ENCODE results near the gene PCBP3.
"Not testable (repeated sequence)": the region's sequence is repeated elsewhere in the genome, so short reads cannot be mapped to it uniquely, and the experiment has no call there.

Gene PCBP3

DNA sequence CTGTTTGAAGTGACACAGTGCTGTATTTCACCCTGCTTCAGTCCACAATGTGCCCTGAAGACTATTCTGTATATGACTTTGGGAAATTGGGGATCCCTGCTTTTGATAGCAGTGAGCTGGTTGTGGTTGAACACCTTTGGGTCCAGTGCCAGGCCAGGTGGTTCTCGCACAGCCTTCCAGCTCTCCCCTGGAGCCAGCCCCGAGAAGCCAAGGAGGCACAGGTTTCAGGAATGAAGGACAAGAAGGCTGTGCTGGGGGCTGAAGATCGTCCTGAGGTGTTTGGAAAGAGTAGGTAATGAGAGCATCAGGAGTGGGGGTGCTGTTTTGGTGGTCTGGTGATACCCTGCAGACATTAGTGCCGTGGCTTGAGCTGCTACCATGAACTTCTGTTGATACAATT lies 206.7 kb downstream of the PCBP3 start:
- DNase-seq, result no peak

DNA sequence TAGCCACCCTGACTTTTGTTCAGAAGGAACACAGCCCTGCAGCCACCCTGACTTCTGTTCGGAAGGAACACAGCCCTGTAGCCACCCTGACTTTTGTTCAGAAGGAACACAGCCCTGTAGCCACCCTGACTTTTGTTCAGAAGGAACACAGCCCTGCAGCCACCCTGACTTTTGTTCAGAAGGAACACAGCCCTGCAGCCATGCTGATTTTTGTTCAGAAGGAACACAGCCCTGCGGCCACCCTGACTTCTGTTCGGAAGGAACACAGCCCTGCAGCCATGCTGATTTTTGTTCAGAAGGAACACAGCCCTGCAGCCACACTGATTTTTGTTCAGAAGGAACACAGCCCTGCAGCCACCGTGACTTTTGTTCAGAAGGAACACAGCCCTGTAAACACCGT lies 208.9 kb downstream of the PCBP3 start:
- not testable (repeated sequence) for DNase-seq

DNA sequence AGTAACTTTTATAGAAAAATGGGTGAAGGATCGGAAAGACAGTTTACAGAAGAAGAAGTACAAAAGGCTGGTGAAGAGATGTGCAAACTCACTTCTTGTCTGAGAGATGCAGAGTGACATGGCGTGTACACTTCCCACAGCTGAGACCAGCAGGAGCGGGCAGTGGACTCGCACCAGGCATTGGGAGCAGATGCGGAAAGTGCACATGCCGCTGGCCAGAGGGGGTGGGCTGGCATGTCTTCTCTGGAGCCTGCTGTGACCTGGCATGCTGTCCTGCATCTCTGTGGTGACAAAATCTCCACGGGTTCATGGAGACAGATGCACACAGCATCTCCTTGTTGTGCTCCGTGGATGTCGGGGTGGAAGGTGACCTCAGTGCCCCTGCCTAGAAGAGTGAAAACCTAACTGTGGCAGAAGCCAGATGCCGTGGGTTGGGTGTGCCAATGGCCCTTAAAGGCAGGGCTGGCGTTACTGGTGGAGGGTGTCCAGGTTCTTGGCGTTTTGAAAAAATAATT lies 209.4 kb downstream of the PCBP3 start:
- no peak for DNase-seq

DNA sequence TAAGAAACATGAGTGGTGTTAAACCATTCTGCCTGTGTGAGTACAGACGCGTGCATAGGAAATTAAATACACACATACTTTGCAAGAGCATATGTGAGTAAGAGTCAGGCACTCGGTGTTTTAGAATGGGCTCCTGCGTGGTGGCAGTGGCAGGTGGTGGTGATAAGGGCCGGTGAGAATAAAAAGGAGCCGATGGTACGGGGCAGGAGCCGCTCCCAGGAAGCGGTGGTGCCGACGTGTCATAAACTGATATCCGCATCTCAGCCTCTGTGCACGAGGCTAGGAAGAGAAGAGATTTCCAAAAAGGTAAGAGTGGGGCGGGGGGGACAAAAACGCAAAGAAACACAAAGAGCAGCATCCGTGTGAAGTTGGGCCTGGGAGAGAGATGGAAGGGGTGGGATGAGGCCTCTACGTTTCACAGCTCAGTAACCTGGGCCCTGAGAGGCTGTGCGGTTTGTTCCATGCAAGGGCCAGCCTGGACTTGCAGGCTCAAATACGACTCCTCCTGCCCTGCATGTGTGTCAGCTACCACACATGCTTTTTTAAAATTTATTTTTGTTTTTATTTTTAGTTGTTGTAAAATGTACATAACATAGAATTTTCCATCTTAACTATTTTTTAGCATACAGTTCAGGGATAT lies 210.3 kb downstream of the PCBP3 start:
- no peak for DNase-seq

DNA sequence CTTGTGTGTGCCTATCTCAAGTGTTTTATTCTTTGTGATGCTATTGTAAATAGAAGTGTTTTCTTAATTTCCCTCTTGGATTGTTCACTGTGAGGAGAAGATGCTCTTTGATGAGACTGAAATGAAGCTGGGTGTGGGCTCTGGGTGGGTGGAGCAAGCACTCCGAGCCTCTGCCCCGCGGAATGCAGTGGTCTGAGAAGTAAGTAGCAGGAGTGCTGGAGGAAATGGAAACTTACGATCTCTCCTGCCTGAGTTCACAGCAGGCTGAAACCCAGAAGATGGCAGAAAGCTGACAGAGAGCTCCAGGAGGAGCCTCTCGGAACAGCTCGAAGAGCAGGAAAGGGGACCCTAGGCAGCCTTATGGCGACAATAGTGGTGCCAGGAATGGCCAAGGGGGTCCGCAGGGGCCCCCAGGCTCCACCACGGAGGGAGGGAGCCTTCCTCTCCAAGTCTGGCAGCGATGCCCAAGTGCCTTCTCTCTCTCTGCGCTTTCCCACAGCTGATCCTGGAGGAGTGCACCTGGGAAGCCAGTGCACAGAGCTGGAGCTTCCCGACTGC lies 211.2 kb downstream of the PCBP3 start:
- DNase-seq, result no peak

DNA sequence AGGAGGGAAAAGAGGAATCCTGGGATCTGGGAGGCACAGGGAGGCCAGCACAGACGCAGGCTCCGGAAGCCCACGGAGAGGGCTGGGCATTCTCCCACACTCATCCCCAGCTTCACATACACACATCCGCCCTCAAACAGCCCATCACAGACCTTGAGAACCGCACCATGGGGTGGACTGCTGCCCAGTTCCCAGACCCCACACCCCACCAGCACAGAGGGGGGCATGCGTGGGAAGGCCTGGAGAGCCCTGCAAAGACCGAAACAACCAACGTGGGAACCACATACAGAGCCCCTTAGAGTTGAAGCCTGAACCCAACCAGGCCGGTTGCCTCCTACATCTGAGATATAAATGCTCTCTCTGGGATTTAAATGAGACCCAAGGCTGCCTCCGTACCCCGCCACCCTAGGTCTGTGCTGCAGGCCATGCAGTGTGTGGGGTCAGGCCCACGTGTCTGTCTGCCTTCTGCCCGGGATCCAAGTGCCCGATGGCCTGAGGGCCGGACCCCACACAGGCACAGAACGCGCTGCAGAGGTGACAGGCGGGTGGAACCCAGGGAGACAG lies 211.8 kb downstream of the PCBP3 start:
- no peak for DNase-seq

DNA sequence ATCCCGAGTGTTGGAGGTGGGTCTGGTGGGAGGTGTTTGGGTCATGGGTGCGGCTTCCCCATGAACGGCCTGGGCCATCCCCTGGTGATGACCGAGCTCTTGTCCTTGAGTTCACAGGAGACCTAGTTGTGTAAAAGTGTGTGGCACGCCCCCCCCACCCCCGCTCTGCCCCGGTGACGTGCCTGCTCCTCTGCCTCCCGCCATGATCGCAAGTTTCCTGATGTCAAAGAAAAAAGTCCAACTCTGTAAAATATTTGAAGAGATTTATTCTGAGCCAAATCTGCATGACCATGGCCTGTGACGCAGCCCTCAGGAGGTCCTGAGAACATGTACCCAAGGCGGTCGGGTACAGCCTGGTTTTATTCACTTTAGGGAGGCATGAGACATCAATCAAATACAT lies 212.9 kb downstream of the PCBP3 start:
- no peak for DNase-seq

DNA sequence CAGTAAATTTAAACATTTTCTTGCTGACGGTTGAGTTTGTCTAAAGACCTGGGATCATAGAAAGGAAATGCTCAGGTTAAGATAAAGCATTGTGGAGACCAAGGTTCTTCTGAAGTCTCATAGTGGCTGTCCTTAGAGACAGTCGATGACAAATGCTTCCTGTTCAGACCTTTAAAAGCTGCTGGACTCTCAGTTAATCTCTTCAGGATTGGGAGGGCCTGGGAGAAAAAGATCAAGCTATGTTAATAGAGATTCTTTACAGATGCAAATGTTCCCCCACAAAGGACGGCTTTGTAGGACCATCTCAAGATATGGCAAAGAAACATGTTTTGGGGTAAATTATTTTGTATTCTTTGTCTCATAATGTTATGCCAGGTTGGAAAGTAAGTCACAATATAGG lies 213.4 kb downstream of the PCBP3 start:
- no peak for DNase-seq

DNA sequence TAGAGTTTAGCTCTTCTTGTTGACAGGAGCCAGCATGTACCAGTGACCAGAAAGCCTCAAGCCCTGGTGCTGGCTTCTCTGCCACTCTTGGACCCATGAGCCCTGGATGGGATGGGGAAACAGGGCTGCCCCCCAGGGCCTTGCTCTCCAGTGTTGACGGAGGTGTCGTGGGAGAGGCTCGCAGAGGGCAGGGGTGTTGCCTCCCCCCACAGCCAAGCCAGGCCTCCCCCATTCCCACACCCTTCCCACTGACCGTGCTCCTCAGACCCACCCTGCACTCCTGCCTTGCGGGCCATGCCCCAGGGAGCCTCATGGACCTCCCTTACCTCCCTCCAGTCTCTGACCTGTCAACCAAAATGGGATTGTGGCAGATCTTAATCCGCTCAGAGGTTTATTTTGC lies 214.2 kb downstream of the PCBP3 start:
- DNase-seq, result no peak

DNA sequence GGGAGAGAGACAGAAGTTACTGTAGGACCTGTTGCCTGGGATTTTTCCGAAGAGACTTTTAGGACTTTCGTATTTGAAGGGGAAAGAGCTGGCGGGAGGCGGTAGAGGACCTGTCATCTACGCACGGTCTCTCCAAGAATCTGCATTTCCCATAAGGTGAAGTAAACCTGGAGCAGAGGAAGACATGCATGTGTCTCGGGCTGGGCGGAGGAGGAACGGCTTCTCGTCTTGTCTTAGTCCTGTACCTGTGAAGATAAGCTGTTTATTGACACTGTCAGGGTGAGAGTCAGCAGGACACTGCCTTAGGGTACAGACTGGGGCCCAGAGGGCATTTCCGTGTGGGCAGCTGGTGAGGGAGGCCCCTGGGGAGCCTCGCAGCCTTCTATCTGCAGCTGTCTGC lies 214.7 kb downstream of the PCBP3 start:
- DNase-seq, result no peak

DNA sequence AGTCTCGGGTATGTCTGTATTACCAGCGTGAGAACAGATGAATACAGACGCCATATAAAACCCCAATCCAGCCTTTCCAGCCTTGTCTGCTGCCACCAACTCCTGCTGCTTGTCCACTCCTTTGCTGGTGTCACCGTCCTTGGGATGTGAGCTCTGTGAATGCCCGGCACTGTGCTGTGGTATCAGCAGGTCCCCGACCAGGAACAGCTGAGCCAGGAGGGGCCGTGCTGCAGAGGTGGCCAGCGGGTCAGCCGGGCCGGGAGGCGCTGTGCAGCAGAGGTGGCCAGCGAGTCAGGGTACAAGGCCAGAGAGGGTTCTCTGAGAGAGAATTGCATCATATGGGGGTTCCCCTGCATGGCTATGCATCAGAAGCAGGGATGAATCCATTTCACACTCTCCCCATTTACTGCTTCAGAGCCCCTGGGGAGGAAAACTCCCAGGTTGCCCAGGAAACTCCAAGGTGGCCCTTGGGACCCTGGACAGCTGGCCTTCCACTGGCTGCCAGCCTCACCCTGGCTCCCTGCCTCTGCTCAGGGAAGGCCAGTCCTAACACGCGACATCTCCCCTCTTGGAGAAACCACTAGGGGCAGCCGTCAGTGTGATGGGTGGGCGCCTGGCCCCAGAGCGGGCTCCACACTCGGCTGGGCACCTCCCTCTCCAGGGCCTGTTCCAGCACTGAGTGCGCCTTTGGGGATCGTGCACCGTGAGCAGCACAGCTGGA lies 215.7 kb downstream of the PCBP3 start:
- DNase-seq, result no peak

DNA sequence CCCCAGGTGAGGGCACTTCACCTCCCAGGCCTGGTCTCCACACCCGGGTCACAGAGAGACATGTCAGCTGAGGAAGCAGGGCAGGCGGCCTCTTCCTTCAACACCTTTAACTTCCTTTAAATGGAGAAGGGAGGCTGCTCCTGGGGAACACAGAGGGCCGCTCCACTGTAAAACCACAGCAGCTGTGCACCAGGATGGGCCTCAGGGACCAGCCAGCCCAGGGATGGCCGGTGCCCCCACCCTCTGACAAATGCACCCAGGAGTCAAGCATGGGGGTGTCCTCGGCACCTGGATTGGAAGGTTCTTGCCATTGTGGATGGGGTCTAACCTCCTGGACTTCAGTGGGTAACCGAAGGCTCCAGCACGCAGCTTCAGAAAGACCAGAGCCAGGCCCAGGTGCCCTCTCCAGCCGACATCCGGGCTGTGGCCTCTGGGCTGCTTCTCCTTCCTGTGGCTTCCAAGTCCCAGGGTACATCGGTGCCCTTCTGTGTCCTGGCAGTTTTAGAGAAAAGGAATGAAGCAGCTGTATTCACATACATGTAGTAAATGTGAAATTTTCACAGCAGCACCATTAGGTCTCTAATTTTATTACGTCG lies 216.3 kb downstream of the PCBP3 start:
- no peak for DNase-seq

DNA sequence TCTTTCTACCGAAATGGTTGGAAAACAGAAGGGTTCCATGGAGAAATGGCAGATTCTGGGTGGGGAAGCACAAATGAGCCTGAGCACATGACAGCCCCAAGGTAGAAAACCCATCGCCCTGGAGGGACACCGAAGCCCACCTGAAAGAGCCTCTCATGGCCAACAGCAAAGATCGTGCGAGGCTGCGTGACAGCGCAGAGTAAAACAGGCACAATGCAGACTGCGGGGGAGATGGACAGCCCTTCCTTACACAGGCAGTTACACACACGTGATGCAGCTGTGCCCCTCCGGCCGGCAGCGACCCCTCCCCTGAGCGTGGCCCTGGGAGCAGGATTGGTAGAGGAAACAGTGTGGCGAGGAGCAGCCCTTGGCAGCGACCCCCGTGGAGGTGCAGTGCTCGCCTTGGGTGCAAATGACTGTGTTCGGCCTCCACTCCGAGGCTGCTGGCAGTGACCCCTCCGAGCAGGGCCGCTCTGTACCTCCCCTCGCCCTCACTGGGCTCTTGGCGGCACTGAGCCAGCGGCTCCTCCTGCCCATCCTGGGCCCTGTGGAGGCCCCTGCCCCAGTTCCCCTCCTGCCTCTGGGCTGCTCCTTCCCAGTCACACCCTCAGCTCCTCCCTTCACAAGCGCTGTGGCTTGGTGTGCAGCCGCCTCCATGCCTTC lies 217.1 kb downstream of the PCBP3 start:
- DNase-seq, result no peak

DNA sequence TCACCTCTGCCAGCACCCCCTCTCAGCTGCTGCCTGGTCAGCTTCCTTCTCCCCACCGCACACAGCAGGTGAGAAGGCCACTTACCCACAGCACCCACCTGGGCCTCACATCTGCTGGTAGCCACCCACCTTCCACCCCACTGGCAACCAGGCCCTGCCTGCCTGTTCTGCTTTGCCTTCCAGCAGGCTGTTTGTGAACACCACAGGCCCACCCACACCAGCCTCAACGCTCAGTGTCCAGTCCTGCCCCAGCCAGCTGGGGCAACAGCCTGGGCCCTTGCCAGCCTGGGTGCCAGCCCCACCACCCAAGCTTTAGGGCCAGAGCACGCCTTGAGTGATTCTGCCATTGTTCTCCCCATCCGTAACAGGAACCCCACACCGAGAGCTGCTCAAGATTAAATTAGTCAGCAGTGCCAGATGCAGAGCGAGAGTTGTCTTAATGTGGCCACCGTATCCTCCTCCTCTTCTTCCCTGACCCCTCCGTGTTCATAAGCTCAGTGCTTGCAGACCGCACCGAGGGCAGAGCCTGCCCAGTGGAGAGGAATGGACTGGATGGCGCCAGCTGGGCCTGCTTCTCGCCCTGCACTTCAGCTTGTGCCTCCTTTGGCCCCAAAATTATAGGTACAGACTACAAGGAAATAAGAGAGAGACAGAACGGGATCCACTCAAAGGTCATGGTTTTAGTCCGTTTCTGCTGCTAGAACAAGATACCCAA lies 217.8 kb downstream of the PCBP3 start:
- DNase-seq, result no peak

DNA sequence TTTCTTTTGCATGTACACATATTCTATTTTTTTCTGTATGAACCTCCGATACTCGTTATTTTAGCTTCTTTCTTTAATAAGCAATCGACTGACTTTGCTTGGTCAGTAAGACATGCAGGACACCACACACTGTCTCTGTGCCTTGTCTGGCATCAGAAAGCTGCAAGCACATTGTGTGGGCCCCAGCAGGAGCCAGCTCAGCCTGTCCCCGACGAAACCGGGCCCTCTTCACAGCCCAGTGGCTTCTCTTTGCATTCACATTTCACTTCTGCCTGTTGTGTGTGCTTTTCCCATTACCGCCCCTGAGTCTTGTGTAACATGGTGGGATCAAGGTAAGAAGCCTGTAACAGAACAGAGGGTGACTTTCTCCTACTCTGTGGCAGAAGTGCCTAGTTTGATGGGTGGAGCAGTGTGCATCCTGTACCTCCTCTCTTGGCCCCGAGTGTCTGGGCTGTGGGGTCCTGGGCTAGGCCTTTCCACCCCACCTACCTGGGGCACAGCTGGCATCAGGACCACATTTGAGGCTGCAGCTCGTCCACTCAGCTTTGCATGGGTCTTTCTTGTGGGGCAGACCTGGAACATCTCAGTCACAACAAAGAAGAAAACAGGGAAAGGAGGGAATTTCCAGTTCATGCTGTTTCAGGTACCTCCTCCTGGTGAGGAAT lies 219.2 kb downstream of the PCBP3 start:
- no peak for DNase-seq

DNA sequence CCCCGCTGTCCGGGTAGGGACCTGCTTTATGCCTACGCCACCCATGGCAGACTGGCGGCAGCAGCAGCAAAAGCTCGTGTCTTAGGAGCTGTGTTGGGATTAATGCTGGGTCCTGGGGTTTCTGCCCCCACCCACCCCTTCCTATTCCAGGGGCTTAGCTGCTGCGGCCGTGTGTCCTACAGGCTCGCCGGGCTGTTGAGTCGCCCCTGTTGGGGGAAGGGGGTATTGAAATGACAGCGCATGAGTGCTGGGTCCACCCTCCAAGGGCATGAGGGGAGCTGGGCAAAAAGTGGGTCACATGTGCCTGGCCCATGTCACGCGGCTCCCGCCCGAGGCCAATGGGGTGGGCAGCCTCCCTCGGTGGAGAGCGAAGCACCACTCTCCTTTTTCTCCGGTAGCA lies 219.7 kb downstream of the PCBP3 start:
- no peak for DNase-seq

DNA sequence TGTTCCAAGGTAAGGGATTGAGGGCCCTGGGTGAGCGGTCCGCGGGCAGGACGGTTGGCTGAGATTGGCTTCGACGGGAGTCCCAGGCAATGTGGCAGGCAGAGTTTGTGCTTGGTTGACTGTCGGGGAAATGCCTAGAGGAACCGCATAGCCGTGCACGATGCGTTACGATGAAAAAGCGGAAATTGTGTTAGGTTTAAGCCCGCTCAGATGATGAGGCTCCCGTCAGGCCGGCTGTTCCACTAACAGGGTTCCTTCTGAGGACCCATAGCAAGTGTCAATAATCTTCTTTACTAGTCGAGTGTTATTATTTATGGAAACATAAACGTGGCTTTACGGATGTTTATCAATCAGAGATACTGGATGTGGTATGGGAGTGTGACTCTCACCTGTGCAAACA lies 220.2 kb downstream of the PCBP3 start:
- no peak for DNase-seq

DNA sequence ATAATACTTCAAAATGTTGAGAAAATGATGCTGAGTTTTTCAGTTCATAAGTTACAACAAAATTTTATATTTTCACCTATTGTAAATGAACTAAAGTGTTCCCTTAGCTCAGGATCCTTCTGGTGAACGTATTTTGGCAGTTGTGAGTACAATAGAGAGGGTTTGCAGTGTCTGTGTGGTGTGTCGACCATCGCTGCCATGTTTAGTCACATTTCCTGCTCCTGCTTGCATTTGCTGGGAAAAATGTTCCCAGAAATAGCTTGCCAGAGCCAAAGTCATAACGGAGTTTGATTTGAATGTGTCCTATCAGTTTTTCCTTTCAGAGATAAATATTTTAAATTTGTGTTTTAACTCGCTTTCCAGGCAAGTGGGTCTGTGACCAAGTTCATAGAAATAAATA lies 220.9 kb downstream of the PCBP3 start:
- DNase-seq, result no peak

DNA sequence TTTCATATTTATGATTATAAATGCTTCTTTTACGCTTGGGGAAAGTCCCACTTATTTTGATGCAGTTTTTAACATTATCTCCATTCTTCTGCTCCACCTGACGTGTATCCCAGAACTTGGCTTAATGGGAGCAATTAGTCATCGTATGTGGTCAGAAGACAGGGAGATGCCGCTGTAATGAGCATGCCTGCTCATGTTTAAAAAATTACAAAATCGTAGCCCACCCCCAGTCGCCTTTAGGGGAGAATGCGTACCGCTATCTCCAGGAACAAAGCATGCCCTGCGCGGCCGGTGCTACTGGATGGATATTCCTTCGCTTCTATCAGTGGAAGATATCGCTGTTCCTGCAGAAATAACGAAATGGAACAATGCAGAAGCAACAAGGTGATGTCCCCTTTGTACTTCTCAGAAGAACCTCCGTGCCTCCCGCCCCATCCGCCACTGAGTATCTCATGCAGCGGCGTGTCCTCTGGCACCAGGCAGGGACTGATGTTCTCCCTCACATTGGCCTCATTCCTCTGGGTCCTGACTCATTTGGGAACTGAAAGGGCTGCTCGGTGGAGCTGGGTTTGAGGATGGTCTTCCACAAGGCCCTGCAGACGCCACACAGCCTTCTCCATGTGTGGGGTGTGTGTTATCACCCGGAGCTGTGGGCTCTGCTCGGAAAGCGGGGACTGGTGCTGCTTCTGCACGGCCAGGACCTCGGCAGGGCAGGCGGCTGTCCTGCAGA lies 221.7 kb downstream of the PCBP3 start:
- no peak for DNase-seq

DNA sequence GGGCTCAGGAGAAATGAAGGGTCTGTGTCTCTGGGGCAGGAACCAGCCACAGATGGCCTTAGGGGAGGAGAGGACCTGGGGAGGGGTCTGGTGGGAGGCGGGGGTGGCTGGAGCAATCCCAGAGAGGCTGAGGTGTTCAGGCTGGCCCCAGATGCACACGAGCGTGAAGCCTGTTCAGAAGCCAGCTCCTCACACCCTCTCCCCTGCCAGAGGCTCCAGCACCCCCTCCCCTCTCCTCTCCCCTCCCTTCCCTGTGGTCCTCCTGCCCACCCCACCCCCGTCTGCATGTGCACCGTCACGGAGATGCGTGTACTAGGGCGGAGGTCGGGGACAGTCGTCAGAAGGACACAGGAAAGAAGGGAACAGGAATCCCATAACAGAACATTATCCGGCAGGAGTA lies 223.0 kb downstream of the PCBP3 start:
- no peak for DNase-seq

DNA sequence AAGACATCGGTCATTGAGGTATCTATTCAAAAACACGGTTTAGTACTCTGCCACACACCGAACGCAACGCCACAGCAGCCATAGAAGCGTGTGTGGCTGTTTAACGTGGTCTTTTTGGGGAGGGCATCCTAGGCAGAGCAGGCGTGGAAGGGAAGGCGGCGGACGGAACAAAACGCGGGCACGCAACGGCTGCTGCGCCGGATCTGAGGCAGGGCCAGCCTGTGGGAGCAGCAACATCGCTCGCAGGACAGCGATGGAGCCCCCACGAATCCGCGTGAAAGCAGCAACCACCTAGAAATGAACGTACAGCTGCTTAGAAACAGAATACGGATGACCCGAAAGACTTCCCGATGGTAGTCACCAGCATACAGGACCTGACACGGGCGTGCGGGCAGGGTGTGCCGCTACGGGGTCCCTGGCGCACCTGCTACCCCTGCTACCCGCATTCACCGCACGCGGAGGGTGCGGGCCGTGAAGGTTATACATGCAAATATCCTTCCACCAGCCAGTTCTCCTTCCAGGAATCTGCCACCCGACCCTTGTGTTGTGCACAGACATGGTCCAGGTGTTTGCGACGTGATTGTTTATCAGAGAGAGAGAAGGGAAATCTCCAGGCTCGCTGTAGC lies 223.6 kb downstream of the PCBP3 start:
- no peak for DNase-seq
